GM21576 (cell line): ENCODE data around the gene CAMSAP1.

Source experiments
- ATAC-seq: cut with Tn5 transposase; IDR thresholded peaks from one replicate; pipeline ENCODE4 v1.9.1; 2021; ENCODE audit warnings: mild to moderate bottlenecking, moderate library complexity; ENCODE audit not compliant: unreplicated experiment

Gene CAMSAP1

GRCh38 chr9:135780086-135780485 lies 127.3 kb downstream of the CAMSAP1 start:
- ATAC-seq, result no peak

- ATAC-seq, result no peak
Observed at GRCh38 chr9:135779571-135779970, 127.8 kb downstream of the CAMSAP1 start.

- no peak for ATAC-seq
Observed at GRCh38 chr9:135778421-135778820, 128.9 kb downstream of the CAMSAP1 start.

GRCh38 chr9:135777623-135778177 lies 129.6 kb downstream of the CAMSAP1 start:
- no peak for ATAC-seq

GRCh38 chr9:135776893-135777622 lies 130.3 kb downstream of the CAMSAP1 start:
- no peak for ATAC-seq

- no peak for ATAC-seq
Observed at GRCh38 chr9:135775911-135776310, 131.4 kb downstream of the CAMSAP1 start.

GRCh38 chr9:135774794-135775525 lies 132.4 kb downstream of the CAMSAP1 start:
- ATAC-seq, result no peak

- no peak for ATAC-seq
Observed at GRCh38 chr9:135774239-135774747, 133.1 kb downstream of the CAMSAP1 start.

GRCh38 chr9:135773530-135774238 lies 133.7 kb downstream of the CAMSAP1 start:
- ATAC-seq, result no peak

- ATAC-seq, result no peak
Observed at GRCh38 chr9:135772702-135773493, 134.4 kb downstream of the CAMSAP1 start.

- no peak for ATAC-seq
Observed at GRCh38 chr9:135772056-135772646, 135.2 kb downstream of the CAMSAP1 start.

- no peak for ATAC-seq
Observed at GRCh38 chr9:135771401-135772051, 135.8 kb downstream of the CAMSAP1 start.

GRCh38 chr9:135770771-135771170 lies 136.6 kb downstream of the CAMSAP1 start:
- no peak for ATAC-seq

- no peak for ATAC-seq
Observed at GRCh38 chr9:135770203-135770535, 137.2 kb downstream of the CAMSAP1 start.

- no peak for ATAC-seq
Observed at GRCh38 chr9:135769489-135770202, 137.7 kb downstream of the CAMSAP1 start.

GRCh38 chr9:135768516-135769218 lies 138.7 kb downstream of the CAMSAP1 start:
- no peak for ATAC-seq

- ATAC-seq, result no peak
Observed at GRCh38 chr9:135766707-135767106, 140.6 kb downstream of the CAMSAP1 start.

GRCh38 chr9:135766251-135766650 lies 141.1 kb downstream of the CAMSAP1 start:
- no peak for ATAC-seq
